Measurements from ENCODE around the gene LRRC32.

GRCh38 chr11:76694664-76695063, 24.1 kb upstream of the LRRC32 start:
- no peak for TF ChIP-seq POLR2A (IDR thresholded peaks at IDR 0.05; ENCODE audit: low read length)
- TF ChIP-seq GATA1 (IDR thresholded peaks at IDR 0.05; ENCODE audit: low read depth, low read length), result no peak

Data from erythroblast (primary cell).